ENCODE measurements around the gene FOXP2.

FOXP2 gene

DNA sequence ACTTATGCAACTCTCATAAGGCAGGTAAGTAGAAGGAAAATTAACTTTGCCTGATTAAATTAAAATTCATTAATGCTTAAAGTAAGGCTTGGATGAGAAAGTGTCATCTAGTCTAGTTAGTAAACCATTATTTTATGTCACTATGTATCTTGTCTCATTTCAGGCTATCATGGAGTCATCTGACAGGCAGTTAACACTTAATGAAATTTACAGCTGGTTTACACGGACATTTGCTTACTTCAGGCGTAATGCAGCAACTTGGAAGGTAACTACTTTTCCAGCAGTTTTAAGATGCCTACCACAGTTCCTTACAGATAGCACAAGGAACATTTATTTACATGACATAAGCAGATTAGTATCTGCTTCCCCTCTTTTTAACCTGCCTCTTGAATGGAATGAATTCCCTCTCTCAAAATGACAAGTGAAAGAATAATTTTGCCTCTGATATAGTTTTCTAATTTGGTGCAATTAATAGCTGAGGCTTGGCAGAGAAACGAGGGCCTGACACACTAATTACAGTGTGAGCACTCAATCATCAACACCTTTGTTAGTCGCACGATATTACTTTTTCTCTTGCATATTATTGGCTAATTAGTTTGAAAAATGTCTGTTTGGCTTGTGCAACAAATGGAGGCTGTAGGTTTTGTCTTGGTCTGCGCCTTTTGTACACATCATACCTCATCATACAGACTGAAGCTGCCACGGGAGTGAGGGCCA, 245.0 kb downstream of the FOXP2 start:
- no peak for DNase-seq

GRCh38 chr7:114660126-114660486, 245.5 kb downstream of the FOXP2 start:
- no peak for DNase-seq

DNA sequence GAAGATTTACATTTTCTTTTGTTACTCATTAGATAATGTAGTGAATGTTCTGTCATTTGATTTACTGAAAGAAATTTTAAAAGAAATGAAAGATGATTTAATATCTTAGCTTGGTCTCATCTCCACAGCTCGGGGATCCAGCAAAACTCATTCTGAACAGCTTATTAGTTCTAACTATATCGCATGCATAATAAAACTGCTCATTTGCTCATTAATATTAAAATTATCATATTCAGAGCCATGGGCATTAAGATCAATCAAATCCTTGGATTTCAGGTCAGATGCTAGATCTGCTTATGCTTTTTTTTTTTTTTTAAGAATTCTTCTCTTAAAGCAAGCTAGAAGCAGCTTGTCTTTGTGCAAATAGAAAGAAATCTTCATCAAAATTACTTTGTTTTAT, 246.1 kb downstream of the FOXP2 start:
- no peak for DNase-seq

DNA sequence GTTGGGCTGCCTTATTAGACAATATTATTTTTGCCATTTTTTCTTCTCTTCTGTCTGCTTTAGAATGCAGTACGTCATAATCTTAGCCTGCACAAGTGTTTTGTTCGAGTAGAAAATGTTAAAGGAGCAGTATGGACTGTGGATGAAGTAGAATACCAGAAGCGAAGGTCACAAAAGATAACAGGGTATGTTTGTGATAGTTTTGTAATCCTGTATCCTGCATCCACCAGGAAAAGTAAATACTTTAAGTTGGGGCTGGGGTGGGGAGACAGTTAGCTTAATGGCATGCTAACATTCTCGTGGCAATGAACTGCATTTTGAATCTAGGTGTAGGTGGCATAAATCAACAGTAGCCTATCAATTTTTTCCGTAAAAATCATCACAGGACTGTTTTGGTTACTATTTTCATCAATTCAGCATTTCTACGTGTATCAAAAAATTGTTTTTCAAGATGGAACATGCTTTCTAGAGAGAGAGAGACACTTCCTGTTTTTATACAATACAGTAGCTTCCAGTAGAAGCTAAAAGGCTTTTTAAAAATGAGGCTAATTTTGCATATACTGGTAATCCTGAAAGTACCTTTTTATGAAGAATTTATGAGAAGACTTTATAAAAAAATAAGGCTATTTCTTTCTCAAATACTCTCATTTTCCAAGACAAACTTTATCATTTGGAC, 247.5 kb downstream of the FOXP2 start:
- no peak for DNase-seq

DNA sequence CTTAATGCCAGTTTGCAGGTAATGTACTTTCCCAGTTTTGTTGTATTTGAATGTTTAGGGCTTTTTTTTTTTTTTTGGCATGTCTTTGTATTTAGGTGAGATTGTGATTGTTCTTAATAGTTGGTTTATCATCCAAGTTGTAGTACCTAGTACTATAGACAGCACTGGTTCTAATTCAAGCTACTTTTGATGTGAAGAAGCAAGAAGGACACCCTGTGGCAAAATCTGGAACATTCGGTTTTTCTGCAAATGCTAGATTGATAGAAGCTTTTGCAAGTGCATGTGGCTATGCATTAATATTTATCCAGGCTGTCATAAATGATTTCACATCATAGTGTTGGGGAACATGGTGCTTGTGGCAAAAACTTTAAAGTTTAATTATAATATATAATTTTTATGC, 248.9 kb downstream of the FOXP2 start:
- DNase-seq: peak; percentile 12

DNA sequence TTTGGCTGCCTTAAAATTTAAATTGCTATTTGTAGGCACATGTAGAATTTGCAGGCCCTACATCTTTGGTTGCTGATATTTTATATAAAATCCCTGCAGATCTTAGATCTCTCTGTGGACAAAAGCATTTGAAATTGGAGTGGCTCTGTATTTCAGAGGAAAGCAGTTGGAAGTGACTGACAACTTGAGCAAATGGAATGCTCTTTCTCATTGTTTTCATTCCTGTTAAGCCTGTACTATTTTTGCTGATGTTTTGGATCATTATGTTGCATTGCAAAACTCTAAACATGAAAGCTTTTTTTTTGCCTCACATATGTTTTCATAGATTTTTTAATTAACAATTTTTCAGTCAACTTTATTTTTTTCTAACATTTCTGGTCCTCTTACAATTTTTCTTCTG, 256.1 kb downstream of the FOXP2 start:
- DNase-seq: no peak

DNA sequence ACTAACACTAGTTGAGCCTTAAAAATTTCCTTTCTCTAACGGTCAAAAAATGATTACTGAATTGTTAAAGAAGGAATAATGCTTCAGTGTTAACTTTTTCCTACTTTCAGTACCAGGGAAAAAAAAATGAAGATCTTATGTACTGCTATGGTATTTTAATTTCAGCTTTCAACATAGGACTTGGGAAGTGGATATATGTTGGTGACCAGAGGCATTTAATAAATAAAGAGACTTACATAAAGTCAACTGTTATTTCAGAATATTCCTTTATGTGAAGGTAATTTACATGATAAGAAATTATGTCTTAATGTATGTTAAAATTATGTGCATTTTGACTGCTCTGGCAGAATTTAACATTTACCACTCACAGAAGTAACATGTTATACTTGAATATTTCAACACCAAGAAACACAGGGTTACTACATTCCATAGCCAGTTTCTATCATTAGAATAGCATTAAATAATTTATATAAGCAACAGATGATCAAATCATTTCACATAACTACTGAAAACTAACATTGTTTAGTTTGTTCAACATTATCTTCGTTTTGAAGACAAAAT, 257.0 kb downstream of the FOXP2 start:
- no peak for DNase-seq

DNA sequence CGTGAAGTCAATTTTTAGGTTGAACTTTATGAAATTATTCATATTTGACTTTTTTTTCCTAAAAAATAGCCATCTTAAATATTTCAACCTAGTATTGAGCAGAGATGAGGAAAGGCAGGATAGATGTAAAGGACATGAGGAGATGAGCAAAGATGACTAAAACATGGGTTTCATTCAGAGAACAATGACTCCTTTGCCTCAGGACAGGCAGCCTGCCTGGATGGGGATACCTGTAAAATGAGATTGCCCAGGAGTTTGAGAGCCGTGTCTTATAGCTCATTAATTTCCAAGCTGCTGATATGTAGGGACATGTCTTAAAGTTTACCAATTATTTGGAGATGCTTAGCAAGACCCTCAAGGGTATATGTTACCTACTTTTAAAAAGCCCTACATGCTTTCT, 263.5 kb downstream of the FOXP2 start:
- no peak for DNase-seq

DNA sequence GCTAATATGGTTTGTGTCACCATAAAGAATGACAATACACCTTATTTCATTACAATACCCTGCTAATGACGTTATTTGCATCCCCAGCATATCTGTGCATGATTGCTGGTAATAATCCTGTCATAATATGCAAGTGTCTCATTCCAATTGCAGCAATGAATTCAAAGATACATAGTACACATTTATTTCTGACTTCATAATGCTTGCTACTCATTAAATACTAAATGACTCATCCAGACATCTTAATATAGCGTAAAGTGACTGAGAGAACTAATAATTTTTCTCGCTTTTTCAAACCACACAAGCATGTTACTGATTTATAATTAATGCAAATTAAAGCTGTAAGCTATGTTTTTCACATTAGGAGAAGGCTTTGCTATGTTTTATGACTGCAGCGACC, 272.6 kb downstream of the FOXP2 start:
- no peak for DNase-seq

- peak; percentile 30 for DNase-seq
Observed at GRCh38 chr7:114688443-114689055, 273.9 kb downstream of the FOXP2 start.

DNA sequence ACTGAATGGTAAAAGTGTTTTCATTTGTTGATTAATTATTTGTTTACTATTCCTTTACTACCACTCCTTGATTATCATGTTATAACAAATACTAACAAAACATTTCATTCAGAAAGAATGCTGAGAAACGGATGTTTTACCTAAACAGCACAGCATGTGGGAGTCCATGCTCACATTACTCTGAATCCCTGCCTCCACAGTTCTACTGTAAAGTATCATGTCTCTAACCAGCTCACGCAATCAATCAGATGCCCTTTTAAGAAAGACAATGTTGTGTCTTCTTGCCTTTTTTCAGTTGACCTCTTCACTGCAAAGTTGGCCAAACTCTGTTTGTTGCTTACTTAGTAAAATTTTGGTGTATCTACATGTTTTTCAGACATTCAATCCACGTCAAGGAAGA, 274.8 kb downstream of the FOXP2 start:
- DNase-seq: no peak

GRCh38 chr7:114691605-114692004, 277.0 kb downstream of the FOXP2 start:
- DNase-seq: peak; percentile 89

DNA sequence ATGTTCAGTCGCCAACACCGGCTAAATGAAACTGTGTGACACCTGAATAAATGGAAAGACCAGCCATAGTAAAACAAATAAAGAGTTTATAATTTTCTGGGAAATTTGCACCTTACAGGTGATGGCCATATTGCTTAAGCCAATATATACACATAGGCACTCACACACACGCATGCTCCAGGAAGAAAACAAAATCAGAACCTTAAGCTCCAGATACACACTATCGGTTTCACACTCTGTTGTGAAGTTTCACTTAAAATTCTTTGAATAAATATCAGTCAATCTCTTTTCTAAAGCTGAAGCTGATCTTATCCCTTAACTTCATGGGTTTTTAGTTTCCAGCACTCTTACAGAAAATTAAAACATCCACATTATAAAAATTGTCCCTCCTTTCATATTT, 280.6 kb downstream of the FOXP2 start:
- DNase-seq: no peak

- DNase-seq: no peak
Observed at GRCh38 chr7:114700247-114700928, 285.8 kb downstream of the FOXP2 start.

DNA sequence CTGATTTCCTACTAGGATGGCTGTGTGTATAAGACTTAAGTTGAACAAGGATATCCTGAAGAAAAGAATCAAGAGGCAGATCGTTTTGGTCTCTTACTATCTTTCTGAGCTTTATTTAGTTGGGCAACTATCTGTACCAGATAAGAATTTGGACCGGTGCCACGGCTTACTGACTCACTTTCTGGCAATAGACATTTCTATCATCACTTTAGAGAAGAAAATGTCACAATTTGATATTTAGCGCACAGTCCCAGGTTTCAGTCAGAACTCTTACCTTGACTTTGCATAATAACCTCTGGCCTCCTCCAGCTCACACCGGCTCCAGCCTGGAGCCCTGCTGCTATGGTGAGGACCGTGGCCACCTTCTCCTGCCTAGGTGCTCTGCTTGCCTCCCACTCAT, 289.1 kb downstream of the FOXP2 start:
- DNase-seq: no peak

DNA sequence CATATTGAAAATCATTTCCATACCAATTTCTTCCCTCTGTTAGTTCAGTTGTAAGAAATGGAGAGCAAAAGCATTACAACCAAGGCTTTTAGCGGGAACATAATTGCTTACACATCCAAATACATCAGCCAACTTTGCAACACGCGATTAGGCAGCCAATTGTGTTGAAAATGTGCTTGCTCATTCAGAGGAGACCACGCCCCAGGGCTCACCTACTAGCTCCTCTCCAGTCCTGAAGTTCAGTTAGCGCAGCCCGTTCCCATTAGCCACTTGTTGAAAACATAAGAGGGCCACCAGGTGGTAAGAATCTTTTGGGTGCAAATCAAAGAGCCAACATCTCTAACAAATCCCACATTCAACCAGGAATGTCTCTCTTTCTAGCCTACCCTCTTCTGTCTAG, 294.0 kb downstream of the FOXP2 start:
- no peak for DNase-seq

DNA sequence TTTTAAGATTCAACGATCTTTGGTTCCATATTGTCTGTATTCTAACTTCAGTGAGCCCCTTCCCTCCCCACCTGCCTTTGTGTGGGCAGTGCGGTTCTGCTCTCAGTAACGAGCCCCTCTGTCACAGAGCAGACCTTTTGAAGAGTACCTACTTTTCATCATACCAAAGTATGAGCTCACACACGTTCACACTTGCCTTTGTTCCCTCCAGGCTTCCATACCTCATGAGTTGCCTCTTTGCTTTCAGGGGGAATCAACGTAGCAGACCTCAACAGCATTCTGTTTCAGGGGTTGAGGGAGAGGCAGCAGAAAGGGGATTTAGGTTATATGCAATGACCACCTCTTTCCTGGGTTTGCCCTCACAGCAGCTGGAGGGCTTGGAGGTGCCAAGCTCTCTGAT, 295.9 kb downstream of the FOXP2 start:
- no peak for DNase-seq

GRCh38 chr7:114711241-114711640, 296.6 kb downstream of the FOXP2 start:
- no peak for DNase-seq

GRCh38 chr7:114715907-114716306, 301.3 kb downstream of the FOXP2 start:
- DNase-seq: no peak

DNA sequence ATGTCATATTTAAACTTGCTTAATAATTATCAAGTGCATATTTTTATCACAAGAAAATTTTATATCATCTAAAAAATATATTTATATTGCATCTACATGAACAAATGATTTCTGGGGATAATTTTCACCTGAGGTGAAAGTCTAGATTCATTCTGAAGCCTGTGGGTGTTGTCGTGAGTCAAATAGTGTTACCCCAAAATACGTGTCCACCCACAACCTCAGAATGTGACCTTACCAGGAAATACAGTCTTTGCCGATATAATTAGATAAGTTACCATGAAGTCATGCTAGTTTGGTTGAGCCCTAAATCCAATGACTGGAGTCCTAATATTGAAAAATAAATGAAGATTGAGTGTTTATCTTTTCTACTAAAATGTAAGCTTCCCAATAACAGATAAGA, 304.2 kb downstream of the FOXP2 start:
- DNase-seq: no peak

DNA sequence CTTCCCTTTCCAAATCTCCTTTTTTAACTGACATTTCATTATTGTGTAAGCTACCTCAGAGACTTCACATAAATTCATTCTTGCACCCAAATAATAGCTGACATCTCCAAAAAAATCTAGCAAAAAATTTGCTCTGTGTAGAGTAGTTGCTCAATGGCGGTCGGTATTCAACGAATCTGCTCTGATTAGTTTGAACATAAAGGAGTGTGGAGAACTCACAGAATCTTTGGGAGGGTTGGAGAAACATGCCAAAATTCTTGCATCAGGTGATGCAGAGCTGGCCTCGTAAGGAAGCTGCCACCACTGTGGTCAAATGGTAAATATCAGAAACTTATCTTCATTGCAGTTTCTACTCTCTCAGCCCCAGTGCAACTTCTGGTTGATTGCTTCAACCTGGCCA, 306.1 kb downstream of the FOXP2 start:
- no peak for DNase-seq

- no peak for DNase-seq
Observed at GRCh38 chr7:114722562-114722961, 307.9 kb downstream of the FOXP2 start.

- DNase-seq: no peak
Observed at GRCh38 chr7:114723308-114723707, 308.7 kb downstream of the FOXP2 start.

GRCh38 chr7:114740095-114740494, 325.5 kb downstream of the FOXP2 start:
- DNase-seq: no peak
